ENCODE data around the gene CADPS. TPM values are rescaled to one million over a fixed set of nuclear protein-coding genes. Genes with fewer than 3 reads are reported as not detected.

The CADPS gene
- total and polyA plus RNA-seq, 2 of the 4 experiments (the other 2 are of a cell fraction): not detected

- H3K9ac ChIP-seq (ENCODE audit: low read depth, low read length): no peak overlapping the region
- H3K9me3 ChIP-seq (ENCODE audit: control insufficient read depth, insufficient read depth, low read length): peaks cover 5% of the 10 kb centered on the region; the same call in 1 of the 2 replicates
- H4K20me1 ChIP-seq (ENCODE audit: insufficient read depth, low read length): no peaks in the 10 kb centered on the region; the same call in 1 of the 2 replicates
- in situ Hi-C loops (cut with MboI; ENCODE audit: low sequenced_read_pairs) (no loop called here), intact Hi-C loops (cut with micrococcal nuclease) (no loop called here), dilution Hi-C loops (cut with HindIII; ENCODE audit: low sequenced_read_pairs, unreplicated experiment) (no loop called here)
- no peak overlapping the region for H3K56ac ChIP-seq (ENCODE audit: extremely low read depth, insufficient read depth, low read length)
- H3K27ac ChIP-seq (ENCODE audit: insufficient read depth, low read length): no peak overlapping the region
- H2BK15ac ChIP-seq (ENCODE audit: low read depth, low read length): no peak overlapping the region
- no peak overlapping the region for H3K4me3 ChIP-seq (ENCODE audit: insufficient read depth, low read depth, low read length)
- H3K4me1 ChIP-seq (ENCODE audit: control insufficient read depth, insufficient read depth, low read length): no peaks in the 10 kb centered on the region
- CTCF ChIA-PET: interaction anchor here (0.8 kb wide), 1 partner anchor 33 kb away, joined by 3 read pairs; no protein-coding TSS in a partner anchor
- no peak overlapping the region for H4K5ac ChIP-seq (ENCODE audit: low read depth, low read length)
- WGBS, 2 experiments (ENCODE audit: extremely low coverage in 2 of 2, insufficient read length in 1 of 2): 1% methylated on average over 23 of the region's 58 CpGs; no CpG with 5 or more reads in 1 of the 2 experiments
- no peak overlapping the region for H4K91ac ChIP-seq (ENCODE audit: insufficient read depth, low read depth, low read length)
- H2BK5ac ChIP-seq (ENCODE audit: low read depth, low read length, poor library complexity, severe bottlenecking): no peak overlapping the region
- ATAC-seq (ENCODE audit: low read depth) (0 out of 2 replicates have a peak, but pooled peaks have one; percentile 28), DNase-seq (no peak)
- no peak overlapping the region for H2AK9ac ChIP-seq (replicated peaks; ENCODE audit: low read depth, low read length, poor library complexity)
- H2AFZ ChIP-seq (replicated peaks; ENCODE audit: low read length, poor library complexity): peak overlapping the region; percentile 58
- H4K8ac ChIP-seq (ENCODE audit: low read depth in 2 of 2, low read length in 2 of 2): no peak overlapping the region
- no TSS peak for BruUV-seq (replicated peaks)
- no peak overlapping the region for H2BK120ac ChIP-seq (ENCODE audit: low read depth, low read length)
- H3K79me1 ChIP-seq (ENCODE audit: low read depth in 1 of 2, low read length in 2 of 2): no peaks in the 10 kb centered on the region
- POLR2A ChIA-PET (ENCODE audit: unreplicated experiment): no interaction called here
- TF ChIP-seq RAD21 (IDR thresholded peaks at IDR 0.05; ENCODE audit: low read length) (no peak), BHLHE40 (IDR thresholded peaks at IDR 0.05; ENCODE audit: low read depth, low read length) (no peak), FOS (IDR thresholded peaks at IDR 0.05; ENCODE audit: low read depth, low read length) (no peak), SMC3 (IDR thresholded peaks at IDR 0.05; ENCODE audit: low read depth, low read length) (no peak), ELK1 (IDR thresholded peaks at IDR 0.05; ENCODE audit: borderline replicate concordance, low read depth, low read length) (no peak), MAZ (IDR thresholded peaks at IDR 0.05; ENCODE audit: borderline replicate concordance, low read depth, low read length) (no peak), RCOR1 (IDR thresholded peaks at IDR 0.05; ENCODE audit: insufficient replicate concordance, low read length) (no peak), CHD1 (IDR thresholded peaks at IDR 0.05; ENCODE audit: low read depth, low read length) (no peak), MAFK (IDR thresholded peaks at IDR 0.05; ENCODE audit: low read depth, low read length) (no peak), POLR2A (IDR thresholded peaks at IDR 0.05; ENCODE audit: low read depth, low read length) (no peak), USF2 (IDR thresholded peaks at IDR 0.05; ENCODE audit: low read depth, low read length) (no peak), RFX5 (IDR thresholded peaks at IDR 0.05; ENCODE audit: low read depth, low read length) (no peak)
- TF ChIP-seq, protein P1, sequence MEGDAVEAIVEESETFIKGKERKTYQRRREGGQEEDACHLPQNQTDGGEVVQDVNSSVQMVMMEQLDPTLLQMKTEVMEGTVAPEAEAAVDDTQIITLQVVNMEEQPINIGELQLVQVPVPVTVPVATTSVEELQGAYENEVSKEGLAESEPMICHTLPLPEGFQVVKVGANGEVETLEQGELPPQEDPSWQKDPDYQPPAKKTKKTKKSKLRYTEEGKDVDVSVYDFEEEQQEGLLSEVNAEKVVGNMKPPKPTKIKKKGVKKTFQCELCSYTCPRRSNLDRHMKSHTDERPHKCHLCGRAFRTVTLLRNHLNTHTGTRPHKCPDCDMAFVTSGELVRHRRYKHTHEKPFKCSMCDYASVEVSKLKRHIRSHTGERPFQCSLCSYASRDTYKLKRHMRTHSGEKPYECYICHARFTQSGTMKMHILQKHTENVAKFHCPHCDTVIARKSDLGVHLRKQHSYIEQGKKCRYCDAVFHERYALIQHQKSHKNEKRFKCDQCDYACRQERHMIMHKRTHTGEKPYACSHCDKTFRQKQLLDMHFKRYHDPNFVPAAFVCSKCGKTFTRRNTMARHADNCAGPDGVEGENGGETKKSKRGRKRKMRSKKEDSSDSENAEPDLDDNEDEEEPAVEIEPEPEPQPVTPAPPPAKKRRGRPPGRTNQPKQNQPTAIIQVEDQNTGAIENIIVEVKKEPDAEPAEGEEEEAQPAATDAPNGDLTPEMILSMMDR (conservative IDR thresholded peaks at IDR 0.05; ENCODE audit: low read depth, low read length): no peak
- no peak overlapping the region for H3K18ac ChIP-seq (ENCODE audit: low read depth, low read length)
- H3K4ac ChIP-seq (ENCODE audit: low read depth, low read length): no peak overlapping the region
- peak overlapping the region; percentile 34; the same call in 1 of the 2 replicates for H3K4me2 ChIP-seq (ENCODE audit: low read depth, low read length)
- H3K9me1 ChIP-seq (ENCODE audit: insufficient read depth, low read length): no peaks in the 10 kb centered on the region
- H2BK20ac ChIP-seq (ENCODE audit: low read depth, low read length): no peak overlapping the region
- peaks cover 80% of the 10 kb centered on the region for H3K27me3 ChIP-seq (ENCODE audit: control insufficient read depth, insufficient read depth, low read length)
- no peak overlapping the region for H3K14ac ChIP-seq (replicated peaks; ENCODE audit: low read depth, low read length)
- no peak overlapping the region for H3K23ac ChIP-seq (ENCODE audit: low read depth, low read length)
- H2AK5ac ChIP-seq (ENCODE audit: low read depth, low read length): no peak overlapping the region
- H3K36me3 ChIP-seq (ENCODE audit: control insufficient read depth, insufficient read depth, low read length): no peaks in the 10 kb centered on the region
These were observed 506.3 kb downstream of the CADPS start for GRCh38 chr3:62368705-62369475.
